ENCODE results near the gene ZNF750.

Gene ZNF750

DNA sequence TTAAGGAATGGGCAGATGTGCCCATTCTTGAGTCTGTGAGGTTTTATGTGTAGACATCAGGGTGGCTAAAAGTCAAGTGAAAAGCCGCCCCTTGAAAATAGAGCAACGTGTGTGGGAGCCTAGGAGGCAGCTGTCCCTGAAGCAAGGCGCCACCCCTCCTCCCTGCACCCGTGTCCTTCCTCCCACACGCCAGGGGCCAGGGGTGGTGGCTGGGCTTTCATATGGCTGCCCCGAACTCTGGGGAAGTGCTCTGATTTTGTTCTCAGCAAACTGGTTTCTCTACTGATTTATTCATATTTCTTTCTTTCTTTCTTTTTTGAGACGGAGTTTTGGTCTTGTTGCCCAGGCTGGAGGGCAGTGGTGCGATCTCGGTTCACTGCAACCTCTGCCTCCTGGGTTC is 4.7 kb downstream of the ZNF750 start:
- DNase-seq (ENCODE audit: low spot score) = no peak

GRCh38 chr17:82832881-82833475 is 6.8 kb downstream of the ZNF750 start:
- DNase-seq (ENCODE audit: low spot score) = no peak

- DNase-seq (ENCODE audit: low spot score) = no peak
Observed at GRCh38 chr17:82832411-82832810, 7.4 kb downstream of the ZNF750 start.

DNA sequence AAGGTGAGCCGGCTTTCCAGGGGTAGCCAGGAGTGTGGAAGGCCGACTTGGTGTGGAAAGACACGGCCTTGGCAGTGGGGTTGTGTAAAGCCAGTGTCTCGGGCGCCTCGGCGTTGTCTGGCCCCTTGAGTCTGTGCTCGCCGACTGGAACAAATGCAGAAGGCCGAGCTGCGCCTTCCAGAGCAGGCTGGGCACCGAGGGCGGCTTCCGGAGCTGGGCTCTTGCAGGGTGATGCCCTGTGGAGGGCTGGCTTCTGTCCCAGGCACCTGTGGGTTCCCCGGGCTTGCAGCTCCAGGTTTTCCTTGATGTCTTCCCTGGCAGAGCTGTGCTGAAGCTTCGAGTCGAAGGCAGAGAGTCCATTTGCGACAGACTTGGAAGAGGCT is 8.0 kb downstream of the ZNF750 start:
- DNase-seq (ENCODE audit: low spot score) = no peak

- DNase-seq (ENCODE audit: low spot score) = no peak
Observed at GRCh38 chr17:82831041-82831817, 8.6 kb downstream of the ZNF750 start.

DNA sequence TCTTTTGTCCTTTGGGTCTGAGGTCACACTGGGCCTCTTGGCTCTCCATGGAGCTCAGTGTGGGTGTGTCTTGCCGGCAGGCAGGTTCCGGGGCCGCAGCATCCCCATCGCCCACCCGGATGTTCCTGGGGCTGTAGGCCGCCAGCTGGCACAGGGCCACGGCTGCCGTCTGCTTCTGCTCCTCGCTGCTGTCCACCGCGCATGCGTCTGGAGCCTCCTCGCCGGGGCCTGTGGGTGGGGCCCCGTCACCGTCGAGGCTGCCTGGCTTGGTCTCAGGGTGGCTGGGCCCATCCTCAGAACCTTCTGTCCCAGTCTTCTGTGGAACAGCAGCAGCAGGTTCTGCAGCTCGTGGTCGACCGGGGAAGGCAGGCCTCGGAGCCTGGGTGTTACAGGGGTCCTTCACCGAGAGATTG is 9.6 kb downstream of the ZNF750 start:
- DNase-seq (ENCODE audit: low spot score) = no peak

GRCh38 chr17:82828875-82829487 is 10.8 kb downstream of the ZNF750 start:
- no peak for DNase-seq (ENCODE audit: low spot score)

DNA sequence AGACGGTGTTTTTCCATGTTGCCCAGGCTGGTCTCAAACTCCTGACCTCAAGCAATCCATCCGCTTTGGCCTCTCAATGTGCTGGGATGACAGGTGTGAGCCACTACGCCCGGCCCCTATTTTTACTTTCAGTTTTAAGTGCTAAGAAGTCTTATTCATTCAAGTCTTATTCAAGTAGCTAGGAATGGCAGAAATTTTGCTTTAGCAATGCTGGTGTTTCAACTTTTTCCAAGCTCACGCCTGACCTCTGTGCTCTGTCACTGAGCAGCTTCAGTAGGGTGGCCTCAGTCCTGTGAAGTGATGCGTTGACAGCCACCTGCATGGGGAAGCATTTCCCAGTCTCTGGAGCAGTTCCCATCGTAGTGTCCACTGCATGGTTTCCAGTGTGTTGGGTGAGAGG is 12.9 kb downstream of the ZNF750 start:
- DNase-seq (ENCODE audit: low spot score) = no peak

DNA sequence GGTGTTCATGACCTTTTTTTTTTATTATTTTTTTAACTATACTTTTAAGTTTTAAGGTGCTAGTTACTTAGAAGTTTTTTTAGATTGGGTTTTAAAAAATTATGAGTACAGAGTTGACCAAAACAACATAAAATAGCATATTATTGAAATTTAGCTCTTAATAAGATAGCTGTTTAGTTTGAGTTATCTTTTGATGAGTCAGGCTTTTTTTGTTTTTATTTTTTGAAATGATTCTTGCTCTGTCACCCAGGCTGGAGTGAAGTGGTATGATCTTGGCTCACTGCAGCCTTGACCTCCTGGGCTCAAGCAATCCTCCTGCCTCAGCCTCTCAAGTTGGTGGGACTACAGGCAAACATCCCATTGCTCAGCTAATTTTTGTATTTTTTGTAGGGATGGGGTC is 13.6 kb downstream of the ZNF750 start:
- no peak for DNase-seq (ENCODE audit: low spot score)

DNA sequence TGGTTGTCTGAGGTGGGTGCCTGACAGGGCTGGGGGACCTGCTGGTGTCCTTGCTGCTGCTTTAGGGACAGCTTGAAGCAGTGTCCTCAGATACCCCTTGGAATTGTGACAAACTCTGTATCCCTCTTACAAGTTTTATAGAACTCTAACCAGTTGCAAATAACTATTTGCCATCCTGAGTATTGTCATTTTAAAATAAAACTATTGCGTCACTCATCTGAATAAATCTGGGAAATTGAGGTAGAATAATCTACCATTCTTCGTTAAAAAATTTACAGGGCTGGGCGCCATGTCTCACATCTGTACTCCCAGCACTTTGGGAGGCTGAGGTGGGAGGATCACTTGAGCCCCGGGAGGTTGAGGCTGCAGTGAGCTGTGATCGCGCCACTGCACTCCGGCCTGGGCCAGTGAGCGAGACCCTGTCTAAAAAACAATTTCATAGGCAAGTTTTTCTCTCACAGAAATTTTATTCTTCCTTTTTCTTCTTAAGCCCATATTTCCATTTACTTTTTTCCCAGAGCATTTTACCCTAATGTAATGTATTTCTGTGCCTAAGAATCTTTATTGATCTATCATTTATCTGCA is 14.2 kb downstream of the ZNF750 start:
- no peak for DNase-seq (ENCODE audit: low spot score)

- no peak for DNase-seq (ENCODE audit: low spot score)
Observed at GRCh38 chr17:82823004-82823403, 16.8 kb downstream of the ZNF750 start.

DNA sequence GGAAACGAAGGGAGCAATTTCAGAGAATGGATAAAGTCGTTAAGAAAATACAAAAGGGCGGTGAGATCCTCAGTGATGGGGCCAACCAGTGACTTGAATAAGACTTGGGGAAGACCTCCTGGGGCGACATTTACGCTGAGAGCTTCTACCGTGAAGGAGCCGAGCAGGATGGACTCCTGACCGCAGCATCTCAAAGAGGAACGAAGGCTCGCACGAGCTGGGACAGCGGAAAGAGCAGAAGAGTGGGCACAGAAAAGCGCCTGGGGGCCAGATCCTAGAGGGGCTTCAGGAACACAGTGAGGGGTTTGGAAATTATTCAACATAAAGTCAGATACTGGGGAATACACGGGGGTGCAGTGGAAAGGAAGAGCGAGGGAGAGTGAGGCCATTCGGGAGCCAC is 17.5 kb downstream of the ZNF750 start:
- DNase-seq (ENCODE audit: low spot score) = no peak

DNA sequence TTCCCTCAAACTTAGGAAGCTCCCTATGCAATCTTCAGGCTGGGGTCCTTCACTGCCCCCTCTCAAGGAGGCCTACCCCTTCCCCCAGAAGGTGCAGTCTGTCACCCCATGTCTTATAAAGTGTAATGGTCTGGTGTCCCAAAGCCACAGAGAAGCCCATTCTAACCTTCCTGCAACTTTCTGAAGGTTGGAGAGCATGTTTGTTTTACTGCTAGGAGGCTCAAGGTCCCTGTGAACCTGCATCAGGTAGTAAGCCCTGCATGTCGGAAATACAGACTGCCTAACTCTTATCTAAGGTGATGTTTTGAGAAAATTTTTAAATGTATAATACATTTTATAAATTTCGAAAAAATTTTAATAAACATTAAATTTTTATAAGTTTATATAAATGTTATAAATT is 18.3 kb downstream of the ZNF750 start:
- no peak for DNase-seq (ENCODE audit: low spot score)

- no peak for DNase-seq (ENCODE audit: low spot score)
Observed at GRCh38 chr17:82820278-82821251, 19.3 kb downstream of the ZNF750 start.

DNA sequence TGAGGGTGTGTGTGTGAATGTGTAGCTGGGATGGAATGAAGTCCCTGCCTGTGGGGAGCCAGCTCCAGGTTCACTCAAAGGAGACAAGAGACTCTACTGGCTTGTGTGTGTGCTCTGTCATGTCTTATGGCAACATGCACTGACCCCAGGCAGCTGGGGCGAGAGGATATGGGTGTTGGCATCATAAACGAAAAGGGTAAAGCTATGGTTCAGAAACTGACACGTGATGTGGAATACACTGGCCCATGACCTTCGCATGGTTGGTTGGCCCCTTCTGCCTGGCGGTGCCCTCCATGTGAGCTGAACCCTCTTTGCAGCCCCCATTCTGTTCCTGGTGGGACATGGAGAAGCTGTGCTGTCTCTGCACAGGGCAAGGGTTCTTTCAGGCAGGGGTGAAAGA is 21.9 kb downstream of the ZNF750 start:
- DNase-seq (ENCODE audit: low spot score) = no peak

DNA sequence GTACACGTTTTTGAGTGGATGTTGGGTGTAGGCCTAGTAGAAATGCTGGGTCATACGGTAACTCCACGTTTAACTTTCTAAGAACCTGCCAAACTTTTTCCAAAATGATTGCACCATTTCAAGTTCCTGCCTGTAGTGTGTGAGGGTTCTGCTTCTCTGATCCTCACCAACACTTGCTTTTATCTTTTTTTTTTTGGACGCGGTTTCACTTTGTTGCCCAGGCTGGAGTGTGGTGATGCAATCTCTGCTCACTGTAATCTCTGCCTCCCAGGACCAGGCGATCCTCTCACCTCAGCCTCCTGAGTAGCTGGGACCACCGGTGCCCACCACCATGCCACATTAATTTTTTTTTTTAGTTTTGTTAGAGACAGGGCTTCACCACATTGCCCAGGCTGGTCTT is 23.5 kb downstream of the ZNF750 start:
- no peak for DNase-seq (ENCODE audit: low spot score)

- DNase-seq (ENCODE audit: low spot score) = no peak
Observed at GRCh38 chr17:82815790-82816305, 24.0 kb downstream of the ZNF750 start.

- DNase-seq (ENCODE audit: low spot score) = no peak
Observed at GRCh38 chr17:82815354-82815753, 24.5 kb downstream of the ZNF750 start.

- DNase-seq (ENCODE audit: low spot score) = no peak
Observed at GRCh38 chr17:82814834-82815233, 25.0 kb downstream of the ZNF750 start.

DNA sequence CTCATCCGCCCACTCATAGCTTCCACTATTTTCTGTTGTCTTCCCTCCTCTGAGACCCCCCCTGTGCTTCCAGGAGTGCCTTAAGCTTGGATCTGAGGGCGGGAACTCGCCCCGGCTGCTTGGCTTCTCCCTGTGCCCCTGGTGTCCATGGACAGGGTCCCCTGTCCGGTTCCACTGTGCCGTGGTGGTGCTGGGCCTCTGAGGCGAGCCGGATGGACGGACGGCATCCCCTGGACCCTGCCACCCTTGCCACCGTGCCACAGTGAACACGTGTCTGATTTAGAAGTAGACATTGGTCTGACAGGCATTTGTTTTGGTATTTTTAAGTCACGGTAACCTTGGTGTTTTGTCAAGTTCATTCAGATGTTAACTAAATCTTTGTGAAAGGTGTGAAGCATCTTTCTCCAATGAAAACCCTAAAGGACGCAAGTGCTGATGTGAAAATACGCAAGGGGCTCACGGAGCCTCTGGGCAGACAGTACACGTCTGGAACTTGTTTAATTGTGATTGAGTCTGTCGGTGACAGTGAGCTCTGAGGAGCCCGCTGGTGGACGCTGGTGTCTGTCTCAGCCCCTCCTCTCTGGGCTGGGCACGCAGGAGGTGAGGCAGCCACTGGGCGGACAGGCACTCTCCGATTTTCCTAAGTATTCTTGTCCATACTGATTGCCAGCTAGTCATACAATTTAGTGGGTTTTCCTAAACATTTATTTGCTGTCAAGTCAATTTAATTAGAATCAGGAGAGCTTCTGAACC is 26.3 kb downstream of the ZNF750 start:
- DNase-seq (ENCODE audit: low spot score) = no peak

DNA sequence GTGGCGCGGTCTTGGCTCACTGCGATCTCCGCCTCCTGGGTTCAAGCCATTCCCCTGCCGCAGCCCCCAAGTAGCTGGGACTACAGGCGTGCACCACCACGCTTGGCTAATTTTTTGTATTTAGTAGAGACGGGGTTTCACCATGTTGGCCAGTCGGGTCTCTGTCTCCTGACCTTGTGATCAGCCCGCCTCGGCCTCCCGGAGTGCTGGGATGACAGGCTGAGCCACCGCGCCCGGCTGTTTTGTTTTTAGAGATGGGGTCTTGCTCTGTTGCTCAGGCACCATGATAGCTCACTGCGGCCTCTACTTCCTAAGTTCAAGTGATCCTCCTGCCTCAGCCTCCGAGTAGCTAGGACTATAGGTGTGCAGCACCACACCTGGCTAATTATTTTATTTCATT is 27.2 kb downstream of the ZNF750 start:
- no peak for DNase-seq (ENCODE audit: low spot score)

Data from ecto neural progenitor cell (in vitro differentiated cells).